ENCODE measurements around the gene MUC5AC.
"Not testable (repeated sequence)": the region's sequence is repeated elsewhere in the genome, so short reads cannot be mapped to it uniquely, and the experiment has no call there.

Gene MUC5AC, protein sequence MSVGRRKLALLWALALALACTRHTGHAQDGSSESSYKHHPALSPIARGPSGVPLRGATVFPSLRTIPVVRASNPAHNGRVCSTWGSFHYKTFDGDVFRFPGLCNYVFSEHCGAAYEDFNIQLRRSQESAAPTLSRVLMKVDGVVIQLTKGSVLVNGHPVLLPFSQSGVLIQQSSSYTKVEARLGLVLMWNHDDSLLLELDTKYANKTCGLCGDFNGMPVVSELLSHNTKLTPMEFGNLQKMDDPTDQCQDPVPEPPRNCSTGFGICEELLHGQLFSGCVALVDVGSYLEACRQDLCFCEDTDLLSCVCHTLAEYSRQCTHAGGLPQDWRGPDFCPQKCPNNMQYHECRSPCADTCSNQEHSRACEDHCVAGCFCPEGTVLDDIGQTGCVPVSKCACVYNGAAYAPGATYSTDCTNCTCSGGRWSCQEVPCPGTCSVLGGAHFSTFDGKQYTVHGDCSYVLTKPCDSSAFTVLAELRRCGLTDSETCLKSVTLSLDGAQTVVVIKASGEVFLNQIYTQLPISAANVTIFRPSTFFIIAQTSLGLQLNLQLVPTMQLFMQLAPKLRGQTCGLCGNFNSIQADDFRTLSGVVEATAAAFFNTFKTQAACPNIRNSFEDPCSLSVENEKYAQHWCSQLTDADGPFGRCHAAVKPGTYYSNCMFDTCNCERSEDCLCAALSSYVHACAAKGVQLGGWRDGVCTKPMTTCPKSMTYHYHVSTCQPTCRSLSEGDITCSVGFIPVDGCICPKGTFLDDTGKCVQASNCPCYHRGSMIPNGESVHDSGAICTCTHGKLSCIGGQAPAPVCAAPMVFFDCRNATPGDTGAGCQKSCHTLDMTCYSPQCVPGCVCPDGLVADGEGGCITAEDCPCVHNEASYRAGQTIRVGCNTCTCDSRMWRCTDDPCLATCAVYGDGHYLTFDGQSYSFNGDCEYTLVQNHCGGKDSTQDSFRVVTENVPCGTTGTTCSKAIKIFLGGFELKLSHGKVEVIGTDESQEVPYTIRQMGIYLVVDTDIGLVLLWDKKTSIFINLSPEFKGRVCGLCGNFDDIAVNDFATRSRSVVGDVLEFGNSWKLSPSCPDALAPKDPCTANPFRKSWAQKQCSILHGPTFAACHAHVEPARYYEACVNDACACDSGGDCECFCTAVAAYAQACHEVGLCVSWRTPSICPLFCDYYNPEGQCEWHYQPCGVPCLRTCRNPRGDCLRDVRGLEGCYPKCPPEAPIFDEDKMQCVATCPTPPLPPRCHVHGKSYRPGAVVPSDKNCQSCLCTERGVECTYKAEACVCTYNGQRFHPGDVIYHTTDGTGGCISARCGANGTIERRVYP (N-terminal part only)

DNA sequence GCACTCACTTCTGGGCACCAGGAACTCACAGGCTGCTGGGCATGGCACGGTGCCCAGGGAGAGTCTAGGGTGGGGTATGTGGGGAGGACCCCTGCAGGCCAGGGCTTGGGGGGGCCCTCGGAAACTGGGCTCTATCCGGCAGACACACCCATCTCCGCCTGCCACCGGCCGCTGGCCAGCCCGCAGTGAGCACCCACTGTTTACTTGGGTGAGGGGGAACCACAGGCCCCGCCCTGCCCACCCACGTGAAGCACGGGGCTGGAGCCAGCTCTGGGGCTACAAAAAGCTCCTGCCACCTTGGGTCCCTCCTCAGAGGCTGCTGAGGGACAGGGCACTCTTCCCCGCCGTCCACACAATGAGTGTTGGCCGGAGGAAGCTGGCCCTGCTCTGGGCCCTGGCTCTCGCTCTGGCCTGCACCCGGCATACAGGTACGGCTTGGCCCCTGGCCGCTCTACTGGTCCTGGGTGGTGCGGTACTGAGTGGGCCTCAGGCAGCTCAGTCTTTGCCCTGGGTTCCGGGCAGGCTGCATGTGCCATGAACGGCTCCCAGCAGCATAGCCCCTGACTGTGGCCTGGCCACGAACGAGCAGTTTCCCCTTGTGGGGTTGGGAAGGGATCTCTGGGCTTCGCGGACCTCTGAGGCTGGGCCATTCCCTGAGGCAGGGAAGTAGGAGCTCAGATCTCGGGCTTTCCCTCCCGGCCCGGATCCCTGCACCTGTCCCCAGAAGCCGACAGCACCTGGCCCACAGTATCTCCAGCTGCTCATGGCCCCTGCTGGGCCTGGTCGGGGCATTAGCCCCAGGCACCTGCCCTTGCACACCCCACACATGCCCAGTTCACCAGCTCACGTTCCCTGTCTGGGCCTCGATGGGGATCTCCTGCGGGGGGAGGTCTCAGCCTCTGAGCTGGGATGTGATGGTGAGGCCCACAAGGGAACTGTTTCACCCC lies at the start of gene MUC5AC:
Gene MUC5AC (plus strand): TSS at position 309 of the 947 bp plus-strand sequence. CDS start 47 bp downstream, at position 356.
- no peak for DNase-seq (ENCODE audit: low read depth)

DNA sequence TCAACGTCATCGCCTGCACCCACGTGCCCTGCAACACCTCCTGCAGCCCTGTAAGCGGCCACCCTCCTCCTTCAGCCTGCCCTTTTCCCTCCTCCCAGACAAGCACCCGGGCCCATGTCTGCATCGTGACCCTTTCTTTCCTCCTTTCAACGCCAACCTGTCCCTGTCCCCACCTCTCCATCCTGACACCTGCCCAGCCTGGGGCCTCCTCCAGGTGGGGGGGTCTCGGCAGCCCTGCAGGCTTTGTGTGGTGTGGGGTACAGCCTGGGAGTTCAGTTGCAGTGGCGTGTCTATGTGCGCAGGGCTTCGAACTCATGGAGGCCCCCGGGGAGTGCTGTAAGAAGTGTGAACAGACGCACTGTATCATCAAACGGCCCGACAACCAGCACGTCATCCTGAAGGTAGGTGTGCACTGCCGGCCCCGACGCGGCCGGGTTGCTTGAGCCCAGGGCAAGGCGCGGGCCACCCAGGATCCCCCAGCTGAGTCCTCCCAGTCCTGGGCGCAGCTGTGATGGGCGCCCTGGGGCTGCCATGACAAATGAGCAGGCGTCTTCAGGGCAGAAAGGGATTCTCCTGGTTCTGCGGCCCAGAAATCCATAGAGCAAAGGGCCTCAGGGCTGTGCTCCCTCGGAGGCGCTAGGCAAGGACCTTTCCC lies 49.4 kb upstream of the MUC5AC start:
- DNase-seq (ENCODE audit: low read depth) = no peak

DNA sequence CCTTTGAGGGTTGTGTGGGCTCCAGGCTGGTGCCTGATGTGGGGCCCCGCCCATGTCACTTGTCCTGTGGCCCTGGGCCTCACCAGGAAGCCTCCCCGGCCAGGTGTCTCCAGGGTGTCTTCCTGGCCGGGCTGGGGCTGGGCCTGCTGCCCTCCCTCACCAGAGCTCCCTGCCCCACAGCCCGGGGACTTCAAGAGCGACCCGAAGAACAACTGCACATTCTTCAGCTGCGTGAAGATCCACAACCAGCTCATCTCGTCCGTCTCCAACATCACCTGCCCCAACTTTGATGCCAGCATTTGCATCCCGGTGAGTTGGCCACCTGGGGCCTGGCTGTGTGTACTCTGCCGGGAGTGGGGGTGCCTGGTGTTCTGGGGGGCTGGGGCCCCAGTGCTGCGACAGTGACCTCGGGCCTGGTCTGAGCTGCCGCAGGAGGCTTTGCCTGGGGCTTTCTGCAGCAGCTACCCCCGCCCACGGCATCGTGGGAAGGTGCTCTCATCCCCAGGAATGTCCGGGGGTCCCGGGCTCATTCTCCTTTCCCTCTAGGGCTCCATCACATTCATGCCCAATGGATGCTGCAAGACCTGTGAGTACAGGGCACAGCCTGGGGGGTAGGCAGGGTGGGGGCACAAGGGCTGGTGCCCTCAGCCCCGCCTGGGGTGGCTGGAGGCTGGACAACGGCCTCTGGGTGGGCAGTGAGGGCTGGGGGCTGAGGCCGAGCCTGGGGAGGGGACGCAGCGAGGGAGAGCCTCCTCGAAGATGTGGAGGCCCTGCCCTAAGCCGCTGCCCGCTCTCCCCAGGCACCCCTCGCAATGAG lies 48.4 kb upstream of the MUC5AC start:
- DNase-seq (ENCODE audit: low read depth) = no peak

DNA sequence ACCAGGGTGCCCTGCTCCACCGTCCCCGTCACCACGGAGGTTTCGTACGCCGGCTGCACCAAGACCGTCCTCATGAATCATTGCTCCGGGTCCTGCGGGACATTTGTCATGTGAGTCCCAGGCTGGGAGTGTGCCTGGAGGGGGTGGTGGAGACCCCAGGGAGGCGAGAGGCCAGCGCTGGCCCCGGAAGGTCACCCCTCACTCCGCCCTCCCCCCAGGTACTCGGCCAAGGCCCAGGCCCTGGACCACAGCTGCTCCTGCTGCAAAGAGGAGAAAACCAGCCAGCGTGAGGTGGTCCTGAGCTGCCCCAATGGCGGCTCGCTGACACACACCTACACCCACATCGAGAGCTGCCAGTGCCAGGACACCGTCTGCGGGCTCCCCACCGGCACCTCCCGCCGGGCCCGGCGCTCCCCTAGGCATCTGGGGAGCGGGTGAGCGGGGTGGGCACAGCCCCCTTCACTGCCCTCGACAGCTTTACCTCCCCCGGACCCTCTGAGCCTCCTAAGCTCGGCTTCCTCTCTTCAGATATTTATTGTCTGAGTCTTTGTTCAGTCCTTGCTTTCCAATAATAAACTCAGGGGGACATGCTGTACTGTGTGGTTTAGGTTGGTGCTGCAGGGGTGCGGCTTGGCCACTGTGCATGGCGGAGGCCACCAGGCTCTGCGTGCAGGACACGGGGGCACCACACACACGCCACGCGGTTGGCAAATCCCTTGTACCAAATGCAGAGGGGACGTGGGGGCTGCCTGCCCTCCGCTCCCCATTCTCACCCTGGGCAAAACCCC lies 47.6 kb upstream of the MUC5AC start:
- no peak for DNase-seq (ENCODE audit: low read depth)

DNA sequence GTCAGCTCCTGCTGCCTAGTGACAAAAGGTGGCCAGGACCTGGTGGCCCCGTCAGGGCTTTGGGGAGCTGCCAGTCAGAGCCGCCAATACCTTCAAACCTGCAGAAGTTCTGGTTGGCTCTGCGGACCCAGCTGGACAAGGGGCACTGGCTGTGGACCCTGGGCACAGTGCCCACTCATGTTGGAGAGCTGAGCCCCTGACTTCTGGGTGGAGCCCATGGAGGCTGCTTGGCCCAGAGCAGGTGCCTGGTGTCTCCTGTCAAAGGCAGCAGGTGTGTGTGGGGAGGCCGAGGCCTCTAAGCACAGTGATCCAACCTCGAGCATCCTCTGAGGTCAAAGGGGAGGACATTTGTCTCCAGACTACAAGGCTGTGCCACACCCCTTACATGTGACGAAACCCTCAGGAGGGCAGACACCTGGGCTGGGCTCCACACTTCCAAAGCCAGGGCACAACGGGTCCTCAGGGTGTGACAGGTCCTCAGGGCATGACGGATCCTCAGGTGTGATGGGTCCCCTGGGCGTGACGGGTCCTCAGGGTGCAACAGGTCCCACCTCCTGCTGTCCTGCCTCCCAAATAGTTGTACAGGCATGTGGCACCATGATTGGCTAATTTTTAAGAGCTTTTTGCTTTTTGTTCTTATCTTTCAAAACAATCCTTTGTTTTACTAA lies 46.1 kb upstream of the MUC5AC start:
- DNase-seq (ENCODE audit: low read depth) = no peak

DNA sequence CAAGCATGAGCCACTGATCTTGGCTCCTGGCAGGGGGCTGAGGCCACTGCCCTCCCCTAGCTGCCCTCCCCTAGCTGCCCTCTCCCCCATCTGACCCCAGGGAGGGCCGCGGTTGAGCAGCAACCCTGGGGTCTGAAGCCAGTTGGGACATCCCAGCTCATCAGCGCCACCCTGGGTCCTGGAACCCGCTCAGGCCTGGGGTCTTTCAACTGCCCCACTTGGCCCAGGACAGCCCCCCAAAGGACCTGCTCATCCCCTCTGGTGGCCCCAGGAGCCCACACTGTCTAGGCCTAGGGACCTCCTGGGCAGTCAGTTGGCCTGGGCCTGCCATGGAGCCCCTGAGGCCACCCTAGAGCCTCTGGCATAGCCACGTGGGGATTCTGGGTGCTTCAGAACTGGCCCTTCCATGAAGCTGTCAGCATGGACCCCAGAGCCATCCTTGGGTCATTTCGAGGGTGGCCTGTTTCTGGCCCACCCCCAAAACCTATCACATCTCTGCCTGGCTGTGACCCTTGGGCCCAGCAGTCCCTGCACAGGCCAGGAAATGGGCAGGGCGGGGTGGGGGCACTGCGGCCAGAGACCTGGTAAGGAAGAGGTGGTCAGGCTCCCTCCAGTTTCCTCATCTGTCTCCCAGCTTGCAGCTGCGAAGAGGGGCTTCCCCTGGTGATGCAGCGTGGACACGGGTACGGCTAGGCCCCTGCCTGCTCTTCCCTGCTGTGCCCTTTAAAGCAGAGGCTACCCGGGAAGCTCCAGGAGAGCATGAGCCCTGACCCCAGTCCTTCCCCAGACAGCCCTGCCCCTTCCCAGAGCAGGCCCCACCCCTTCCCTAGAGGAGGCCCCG lies 45.2 kb upstream of the MUC5AC start:
- no peak for DNase-seq (ENCODE audit: low read depth)

DNA sequence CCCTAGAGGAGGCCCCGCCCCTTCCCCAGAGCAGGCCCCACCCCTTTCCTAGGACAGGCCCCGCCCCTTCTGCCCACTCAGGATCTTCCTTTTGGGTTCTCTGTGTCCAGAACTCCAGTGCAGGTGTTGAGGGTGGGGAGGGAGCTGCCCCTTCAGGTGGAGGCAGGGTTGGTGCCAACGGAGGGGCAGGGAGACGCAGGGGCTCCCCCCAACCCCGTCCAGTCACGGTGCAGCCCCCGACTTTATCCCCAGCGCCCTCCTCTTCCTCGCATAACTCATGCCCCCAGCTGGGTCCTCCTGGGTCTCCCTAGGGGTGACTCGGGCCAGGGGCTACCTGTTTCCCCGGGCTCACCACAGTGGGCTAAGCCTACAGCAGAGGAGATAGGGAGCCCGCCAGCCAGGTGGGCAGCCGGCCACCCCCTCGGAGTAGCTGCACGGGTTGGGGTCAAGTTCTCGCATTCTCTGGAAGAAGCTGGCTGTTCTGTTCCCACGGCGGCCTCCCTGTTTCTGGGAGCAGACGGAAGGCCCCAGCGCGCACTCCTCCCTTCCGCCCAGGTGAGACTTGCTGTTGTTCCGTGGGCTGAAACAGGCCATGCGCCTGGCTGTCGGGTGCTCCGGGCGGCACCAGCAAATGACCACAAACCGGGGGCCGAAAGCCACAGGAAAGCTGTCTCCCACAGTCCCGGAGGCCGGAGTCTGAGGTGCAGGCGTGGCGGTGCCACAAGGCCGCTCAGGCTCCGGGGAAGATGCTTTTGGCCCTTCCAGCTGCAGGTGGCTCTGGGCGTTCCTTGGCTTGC lies 44.1 kb upstream of the MUC5AC start:
- no peak for DNase-seq (ENCODE audit: low read depth)

DNA sequence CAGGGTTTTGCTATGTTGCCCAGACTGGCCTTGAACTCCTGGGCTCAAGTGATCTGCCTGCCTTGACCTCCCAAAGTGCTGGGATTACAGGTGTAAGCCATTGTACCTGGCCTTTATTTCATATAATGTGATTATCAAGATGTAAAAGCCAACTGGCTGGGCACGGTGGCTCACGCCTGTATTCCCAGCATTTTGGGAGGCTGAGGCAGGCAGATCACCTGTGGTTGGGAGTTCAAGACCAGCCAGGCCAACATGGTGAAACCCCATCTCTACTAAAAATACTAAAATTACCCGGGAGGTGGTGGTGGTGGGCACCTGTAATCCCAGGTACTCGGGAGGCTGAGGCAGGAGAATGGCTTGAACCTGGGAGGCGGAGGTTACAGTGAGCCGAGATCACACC lies 42.5 kb upstream of the MUC5AC start:
- DNase-seq (ENCODE audit: low read depth) = not testable (repeated sequence)

DNA sequence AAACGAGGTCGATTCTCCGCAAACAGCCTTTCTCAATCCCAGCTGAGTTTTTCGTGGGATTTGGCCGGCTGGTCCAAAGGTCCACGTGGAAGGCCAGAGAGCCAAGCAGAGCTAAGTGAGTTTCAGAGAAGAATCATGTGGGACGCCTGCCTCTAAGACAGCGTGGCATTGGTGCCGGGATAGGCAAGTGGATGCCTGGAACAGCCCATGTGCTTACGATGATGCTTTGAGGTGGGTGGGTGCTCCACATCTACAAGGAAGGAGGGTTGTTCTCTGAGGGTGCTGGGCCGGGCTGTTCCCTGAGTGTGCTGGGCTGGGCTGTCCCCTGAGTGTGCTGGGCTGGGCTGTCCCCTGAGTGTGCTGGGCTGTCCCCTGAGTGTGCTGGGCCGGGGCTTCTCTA lies 41.6 kb upstream of the MUC5AC start:
- DNase-seq (ENCODE audit: low read depth) = no peak

DNA sequence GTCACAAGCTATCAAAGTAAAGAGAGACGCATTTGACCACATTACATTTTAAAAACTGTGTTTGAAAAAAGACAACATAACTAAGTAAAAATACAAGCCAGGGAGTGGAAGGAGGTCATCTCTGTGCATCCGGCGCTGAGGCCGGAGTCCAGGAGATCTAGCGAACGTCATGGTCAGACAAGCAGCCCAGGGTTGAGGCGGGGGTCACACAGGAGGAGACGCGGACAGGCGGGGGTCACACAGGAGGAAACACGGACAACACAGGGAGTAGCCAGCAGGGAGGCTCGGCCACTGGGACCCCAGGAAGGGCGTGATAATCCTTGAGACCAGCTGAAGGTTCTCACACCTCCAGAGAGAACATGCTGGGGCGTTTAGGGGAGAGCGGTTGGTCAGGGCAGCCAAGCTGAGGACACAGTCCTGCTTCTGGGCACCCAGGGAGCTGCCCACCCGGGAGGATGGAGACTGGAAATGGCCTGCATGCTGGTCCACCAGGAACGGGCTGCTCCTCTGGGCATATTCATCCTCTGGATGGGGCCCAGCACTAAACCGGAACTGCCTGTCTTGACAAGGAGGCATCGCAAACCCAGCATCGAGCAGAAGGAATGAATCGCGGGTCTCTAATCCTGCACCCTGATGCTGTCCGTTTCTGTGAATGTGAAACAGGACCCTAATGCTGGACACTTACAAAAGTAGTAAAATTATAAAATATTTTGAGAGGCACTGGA lies 40.9 kb upstream of the MUC5AC start:
- DNase-seq (ENCODE audit: low read depth) = no peak

DNA sequence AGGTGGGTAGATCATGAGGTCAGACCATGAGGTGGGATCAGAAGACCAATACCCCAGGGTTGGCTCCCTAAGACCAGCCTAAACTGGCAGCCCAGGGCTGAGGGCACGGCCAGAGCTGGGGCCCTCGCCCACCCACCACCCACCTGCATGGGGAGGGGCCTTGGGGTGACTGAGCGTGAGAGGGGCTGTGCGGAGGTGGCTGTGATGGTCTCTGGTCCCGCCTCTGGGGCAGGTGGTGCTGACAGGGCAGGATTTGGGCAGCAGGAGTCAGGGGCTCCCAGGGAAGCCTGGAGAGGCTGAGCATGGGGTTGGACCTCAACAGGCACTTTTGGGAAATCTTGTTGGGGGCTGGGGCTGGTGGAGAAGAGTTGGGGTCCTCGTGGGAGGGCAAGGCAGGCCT lies 39.8 kb upstream of the MUC5AC start:
- no peak for DNase-seq (ENCODE audit: low read depth)

DNA sequence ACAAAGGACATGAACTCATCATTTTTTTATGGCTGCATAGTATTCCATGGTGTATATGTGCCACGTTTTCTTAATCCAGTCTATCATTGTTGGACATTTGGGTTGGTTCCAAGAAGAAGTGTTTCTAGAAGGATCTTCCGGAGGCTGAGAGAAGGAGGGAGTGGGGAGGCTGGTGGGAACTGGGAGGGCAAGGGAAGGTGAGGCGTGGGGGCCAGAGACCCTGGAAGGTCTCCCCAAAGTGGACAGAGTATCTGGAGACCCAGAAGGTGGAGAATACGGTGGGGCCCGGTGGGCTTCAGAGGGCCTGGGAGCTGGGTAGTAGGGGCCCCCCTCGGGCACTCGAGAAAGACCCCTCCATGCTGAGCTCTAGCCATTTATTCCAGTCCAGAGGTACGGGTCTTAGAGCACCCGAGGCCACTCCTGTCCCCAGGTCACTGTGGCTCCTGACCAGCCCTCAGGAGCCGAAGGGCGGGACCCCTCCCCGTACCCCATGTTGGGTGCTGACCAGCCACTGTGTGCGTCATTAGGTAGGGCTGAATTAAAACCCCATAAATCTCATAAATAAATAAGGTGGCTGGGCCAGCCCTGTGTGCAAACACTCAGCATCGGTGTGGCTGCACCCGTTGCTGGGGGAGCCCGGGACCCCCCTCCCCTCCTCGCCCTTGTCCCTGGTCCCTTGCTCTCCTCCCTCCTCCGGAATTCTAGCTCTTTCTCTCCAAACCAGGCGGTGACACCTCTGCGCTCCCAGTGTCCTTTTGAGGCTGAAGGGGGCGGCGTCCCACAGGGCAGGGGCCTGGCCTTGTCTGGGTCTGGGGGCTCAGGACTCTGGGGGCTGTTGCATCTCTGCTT lies 38.8 kb upstream of the MUC5AC start:
- DNase-seq (ENCODE audit: low read depth) = no peak

DNA sequence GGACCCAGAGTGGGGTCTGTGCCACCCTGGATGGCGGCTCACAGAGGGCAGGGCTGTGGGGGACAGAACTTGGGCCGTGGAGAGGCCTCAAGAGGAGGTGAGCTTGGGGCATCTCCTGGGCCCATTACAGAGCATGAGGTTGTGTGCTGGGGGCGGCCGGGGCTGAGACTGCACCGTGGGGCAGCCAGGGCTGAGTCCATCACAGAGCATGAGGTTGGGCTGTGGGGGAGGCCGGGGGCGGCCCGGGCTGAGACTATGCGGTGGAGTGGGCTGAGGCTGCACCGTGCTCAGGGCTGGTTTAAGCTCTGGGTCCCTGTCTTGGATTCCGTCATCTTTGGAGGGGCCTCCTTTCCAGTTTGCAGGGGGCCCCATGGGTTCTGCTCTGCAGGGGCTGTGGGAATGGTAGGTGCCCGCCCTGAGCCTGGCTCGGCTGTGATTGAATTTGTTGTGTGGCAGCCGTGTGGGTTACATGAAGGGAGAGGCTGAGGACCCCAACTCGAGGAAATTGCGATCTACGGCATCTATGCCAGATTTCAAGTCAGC lies 38.1 kb upstream of the MUC5AC start:
- no peak for DNase-seq (ENCODE audit: low read depth)

DNA sequence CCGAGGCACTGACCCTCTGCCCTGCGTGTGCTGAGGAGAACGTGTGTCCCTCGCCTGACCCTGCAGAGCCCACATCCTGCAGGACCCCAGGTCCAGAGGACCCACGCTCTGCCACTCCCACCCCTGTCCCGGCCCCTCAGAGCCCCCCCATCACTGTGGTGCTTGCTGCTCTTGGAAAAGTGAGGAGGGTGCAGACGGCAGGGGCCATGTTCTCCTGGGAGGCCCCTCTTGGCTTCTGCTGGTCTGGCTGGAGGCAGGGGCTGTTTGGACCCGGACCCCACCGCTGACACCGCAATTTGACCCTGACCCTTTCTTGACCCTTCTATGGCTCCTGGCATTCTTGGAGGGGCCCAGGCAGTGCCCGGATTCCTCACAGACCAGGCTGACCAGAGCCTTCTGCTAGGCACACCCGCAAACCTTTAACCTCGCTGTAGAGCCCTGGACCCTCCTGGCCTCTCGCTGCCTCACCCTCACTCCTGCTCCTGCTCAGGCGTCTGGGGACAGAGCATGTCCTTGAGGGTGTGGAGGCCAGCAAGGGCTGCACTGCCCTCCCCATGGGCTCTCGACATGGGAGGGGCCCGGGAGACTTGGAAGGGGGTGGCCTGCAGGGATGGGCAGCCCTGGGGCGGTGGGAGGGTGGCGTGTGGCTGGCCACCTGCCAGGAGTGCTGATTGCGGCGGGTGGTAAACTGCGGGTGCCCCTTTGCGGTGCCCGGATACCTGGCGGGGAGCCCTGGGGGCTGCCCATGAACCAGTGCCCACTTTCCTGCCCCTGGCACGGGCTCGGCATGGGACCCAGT lies 37.0 kb upstream of the MUC5AC start:
- DNase-seq (ENCODE audit: low read depth) = no peak
